Measurements from ENCODE around the gene MS4A18.

The MS4A18 gene

GRCh38 chr11:60788401-60789125 is 64.0 kb downstream of the MS4A18 start:
- no peak for DNase-seq (ENCODE audit: low read depth)

GRCh38 chr11:60790726-60791125 is 66.2 kb downstream of the MS4A18 start:
- DNase-seq (ENCODE audit: low read depth) = no peak

GRCh38 chr11:60791153-60791933 is 66.8 kb downstream of the MS4A18 start:
- DNase-seq (ENCODE audit: low read depth) = no peak

- DNase-seq (ENCODE audit: low read depth) = no peak
Measured at GRCh38 chr11:60792521-60792920, 68.0 kb downstream of the MS4A18 start.

All from amniotic epithelial cell (primary cell).